Hematopoietic multipotent progenitor cell treated with erythropoietin and hydrocortisone succinate and interleukin-3 and kit ligand, for 17 days (in vitro differentiated cells): ENCODE results near the gene WDFY3.

ENCODE experiments used
- DNase-seq: peaks from one replicate; pipeline ENCODE4 v3.0.0-alpha.2; 2015; ENCODE audit warnings: low spot score

WDFY3 gene

GRCh38 chr4:84905646-84906045 lies 60.8 kb downstream of the WDFY3 start:
- DNase-seq = no peak

GRCh38 chr4:84901740-84902281 lies 64.7 kb downstream of the WDFY3 start:
- no peak for DNase-seq

GRCh38 chr4:84901173-84901572 lies 65.3 kb downstream of the WDFY3 start:
- no peak for DNase-seq

GRCh38 chr4:84899616-84900015 lies 66.9 kb downstream of the WDFY3 start:
- no peak for DNase-seq

- no peak for DNase-seq
These were observed 69.0 kb downstream of the WDFY3 start for GRCh38 chr4:84897516-84897915.

- DNase-seq = no peak
These were observed 71.2 kb downstream of the WDFY3 start for GRCh38 chr4:84895283-84895682.

GRCh38 chr4:84894621-84895020 lies 71.9 kb downstream of the WDFY3 start:
- DNase-seq = no peak

GRCh38 chr4:84892950-84893349 lies 73.5 kb downstream of the WDFY3 start:
- DNase-seq = no peak

GRCh38 chr4:84887824-84888223 lies 78.7 kb downstream of the WDFY3 start:
- DNase-seq = no peak

GRCh38 chr4:84879651-84880200 lies 86.8 kb downstream of the WDFY3 start:
- DNase-seq = no peak

- no peak for DNase-seq
These were observed 87.9 kb downstream of the WDFY3 start for GRCh38 chr4:84878546-84878945.

- DNase-seq = no peak
These were observed 88.4 kb downstream of the WDFY3 start for GRCh38 chr4:84878090-84878489.

GRCh38 chr4:84877051-84877833 lies 89.2 kb downstream of the WDFY3 start:
- no peak for DNase-seq

- no peak for DNase-seq
These were observed 90.7 kb downstream of the WDFY3 start for GRCh38 chr4:84875636-84876371.

GRCh38 chr4:84874619-84875018 lies 91.9 kb downstream of the WDFY3 start:
- DNase-seq = no peak

GRCh38 chr4:84870398-84871163 lies 95.9 kb downstream of the WDFY3 start:
- no peak for DNase-seq

- DNase-seq = no peak
These were observed 100.2 kb downstream of the WDFY3 start for GRCh38 chr4:84866295-84866694.

- DNase-seq = no peak
These were observed 100.9 kb downstream of the WDFY3 start for GRCh38 chr4:84865600-84865999.

GRCh38 chr4:84862064-84862463 lies 104.4 kb downstream of the WDFY3 start:
- DNase-seq = no peak

- DNase-seq = no peak
These were observed 109.2 kb downstream of the WDFY3 start for GRCh38 chr4:84857296-84857695.

GRCh38 chr4:84856468-84857049 lies 109.9 kb downstream of the WDFY3 start:
- no peak for DNase-seq

GRCh38 chr4:84855774-84856173 lies 110.7 kb downstream of the WDFY3 start:
- no peak for DNase-seq
